Astrocyte (in vitro differentiated cells and primary cell): ENCODE data around the gene MORC2. TPM values are rescaled to one million over a fixed set of nuclear protein-coding genes. Genes with fewer than 3 reads are reported as not detected.

Experiments used
- DNase-seq: peaks from one replicate; pipeline ENCODE4 v3.0.0-alpha.2; 2010; ENCODE audit warnings: low read depth
- FAIRE-seq: peaks from 2 replicates; lab custom pipeline; 2011; peaks lifted over from hg19 to GRCh38; lab: Jason Lieb, UNC
- H2AFZ ChIP-seq: 2 replicates; pipeline ENCODE4 v1.6.0; 2012; ENCODE audit warnings: low read depth, low read length, inconsistent platforms
- H3K27ac ChIP-seq: 2 replicates; pipeline ENCODE4 v1.5.1; 2011; ENCODE audit warnings: low read depth, low read length, inconsistent platforms
- H3K27me3 ChIP-seq: 2 replicates; pipeline ENCODE4 v1.6.0; 2011; ENCODE audit warnings: low read length, inconsistent platforms; ENCODE audit not compliant: insufficient read depth
- H3K36me3 ChIP-seq: 2 replicates; pipeline ENCODE4 v1.5.1; 2011; ENCODE audit warnings: low read length, inconsistent platforms; ENCODE audit not compliant: insufficient read depth
- H3K4me1 ChIP-seq: 2 replicates; pipeline ENCODE4 v1.5.1; 2011; ENCODE audit warnings: low read length, inconsistent platforms; ENCODE audit not compliant: insufficient read depth
- H3K4me2 ChIP-seq: 2 replicates; pipeline ENCODE4 v1.6.0; 2012; ENCODE audit warnings: low read length, inconsistent platforms
- H3K4me3 ChIP-seq: 2 replicates; pipeline ENCODE4 v1.5.1; 2011; ENCODE audit warnings: low read depth, mild to moderate bottlenecking, low read length, inconsistent platforms; ENCODE audit not compliant: insufficient read depth
- H3K79me2 ChIP-seq: 2 replicates; pipeline ENCODE4 v1.6.0; 2012; ENCODE audit warnings: mild to moderate bottlenecking, low read length, inconsistent platforms; ENCODE audit not compliant: insufficient read depth
- H3K9ac ChIP-seq: 2 replicates; pipeline ENCODE4 v1.6.0; 2012; ENCODE audit warnings: mild to moderate bottlenecking, low read length, inconsistent platforms
- H3K9me3 ChIP-seq: 2 replicates; pipeline ENCODE4 v1.5.1; 2012; ENCODE audit warnings: low read depth, mild to moderate bottlenecking, low read length, inconsistent platforms; ENCODE audit not compliant: insufficient read depth
- H4K20me1 ChIP-seq: 2 replicates; pipeline ENCODE4 v1.6.0; 2012; ENCODE audit warnings: low read length, inconsistent platforms; ENCODE audit not compliant: insufficient read depth
- H3K27ac Mint-ChIP-seq: one replicate; pipeline ENCODE4 v1.8.0; 2021; ENCODE audit warnings: mild to moderate bottlenecking, mixed read lengths; ENCODE audit not compliant: unreplicated experiment
- H3K27me3 Mint-ChIP-seq: one replicate; pipeline ENCODE4 v1.8.0; 2021; ENCODE audit warnings: low read depth, mixed read lengths; ENCODE audit not compliant: unreplicated experiment
- H3K36me3 Mint-ChIP-seq: one replicate; pipeline ENCODE4 v1.8.0; 2021; ENCODE audit warnings: low read depth, mixed read lengths; ENCODE audit not compliant: unreplicated experiment
- H3K4me1 Mint-ChIP-seq: one replicate; pipeline ENCODE4 v1.8.0; 2021; ENCODE audit warnings: low read depth, mixed read lengths; ENCODE audit not compliant: unreplicated experiment
- H3K4me3 Mint-ChIP-seq: one replicate; pipeline ENCODE4 v1.8.0; 2021; ENCODE audit warnings: mild to moderate bottlenecking, moderate library complexity, mixed read lengths; ENCODE audit not compliant: unreplicated experiment
- H3K9me3 Mint-ChIP-seq: one replicate; pipeline ENCODE4 v1.8.0; 2021; ENCODE audit warnings: mild to moderate bottlenecking, mixed read lengths; ENCODE audit not compliant: unreplicated experiment
- EZH2 ChIP-seq: IDR thresholded peaks from 2 replicates; pipeline ENCODE4 v1.6.1; 2012; ENCODE audit warnings: mild to moderate bottlenecking, low read length, inconsistent platforms; ENCODE audit not compliant: insufficient read depth
- total RNA-seq: library from RNA; stranded (reverse); gene quantifications from 2 replicates; pipeline ENCODE4 v1.2.1, GENCODE V29; 2021
- TF ChIP-seq, protein P1 (sequence below): IDR thresholded peaks from 2 replicates; pipeline ENCODE4 v1.5.1; 2011; ENCODE audit warnings: low read depth, mild to moderate bottlenecking, inconsistent platforms, low read length, moderate library complexity; ENCODE audit not compliant: insufficient read depth

Gene MORC2
- total RNA-seq, 1 donor from 2014 or later: 45.9 TPM

- H3K27me3 ChIP-seq: no peaks in the 10 kb centered on the region
- H3K36me3 ChIP-seq: peaks cover 8% of the 10 kb centered on the region
- H3K4me2 ChIP-seq: no peak overlapping the region
- Mint-ChIP-seq H3K27ac (no peak overlapping the region), H3K27me3 (no peaks in the 10 kb centered on the region), H3K4me1 (no peaks in the 10 kb centered on the region), H3K4me3 (no peak overlapping the region), H3K36me3 (no peaks in the 10 kb centered on the region), H3K9me3 (no peaks in the 10 kb centered on the region)
- no peak overlapping the region for H3K9ac ChIP-seq
- H2AFZ ChIP-seq: no peak overlapping the region
- no peaks in the 10 kb centered on the region for H3K9me3 ChIP-seq
- no peak for DNase-seq
- TF ChIP-seq, protein P1, sequence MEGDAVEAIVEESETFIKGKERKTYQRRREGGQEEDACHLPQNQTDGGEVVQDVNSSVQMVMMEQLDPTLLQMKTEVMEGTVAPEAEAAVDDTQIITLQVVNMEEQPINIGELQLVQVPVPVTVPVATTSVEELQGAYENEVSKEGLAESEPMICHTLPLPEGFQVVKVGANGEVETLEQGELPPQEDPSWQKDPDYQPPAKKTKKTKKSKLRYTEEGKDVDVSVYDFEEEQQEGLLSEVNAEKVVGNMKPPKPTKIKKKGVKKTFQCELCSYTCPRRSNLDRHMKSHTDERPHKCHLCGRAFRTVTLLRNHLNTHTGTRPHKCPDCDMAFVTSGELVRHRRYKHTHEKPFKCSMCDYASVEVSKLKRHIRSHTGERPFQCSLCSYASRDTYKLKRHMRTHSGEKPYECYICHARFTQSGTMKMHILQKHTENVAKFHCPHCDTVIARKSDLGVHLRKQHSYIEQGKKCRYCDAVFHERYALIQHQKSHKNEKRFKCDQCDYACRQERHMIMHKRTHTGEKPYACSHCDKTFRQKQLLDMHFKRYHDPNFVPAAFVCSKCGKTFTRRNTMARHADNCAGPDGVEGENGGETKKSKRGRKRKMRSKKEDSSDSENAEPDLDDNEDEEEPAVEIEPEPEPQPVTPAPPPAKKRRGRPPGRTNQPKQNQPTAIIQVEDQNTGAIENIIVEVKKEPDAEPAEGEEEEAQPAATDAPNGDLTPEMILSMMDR: no peak
- no peak for TF ChIP-seq EZH2
- H3K4me3 ChIP-seq: no peak overlapping the region
- H3K27ac ChIP-seq: no peak overlapping the region
- FAIRE-seq: no peak
- H3K4me1 ChIP-seq: peaks cover 2% of the 10 kb centered on the region
- no peaks in the 10 kb centered on the region for H4K20me1 ChIP-seq
- H3K79me2 ChIP-seq: no peaks in the 10 kb centered on the region
Measured at GRCh38 chr22:30919973-30920372, 48.6 kb downstream of the MORC2 start.

DNA sequence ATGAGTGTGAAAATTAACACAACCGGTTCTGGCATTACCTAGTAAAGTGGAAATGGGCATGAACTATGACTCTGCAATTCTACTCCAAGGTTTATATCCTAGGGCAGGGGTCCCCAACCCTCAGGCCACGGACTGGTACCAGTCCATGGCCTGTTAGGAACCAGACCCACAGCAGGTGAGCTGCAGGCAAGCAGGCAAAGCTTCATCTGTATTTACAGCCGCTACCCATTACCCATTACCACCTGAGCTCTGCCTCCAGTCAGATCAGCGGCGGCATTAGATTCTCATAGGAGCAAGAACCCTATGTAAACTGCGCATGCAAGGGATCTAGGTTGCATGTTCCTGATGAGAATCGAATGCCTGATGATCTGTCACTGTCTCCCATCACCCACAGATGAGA is 49.8 kb downstream of the MORC2 start:
- peaks cover 2% of the 10 kb centered on the region for H3K36me3 Mint-ChIP-seq
- TF ChIP-seq, protein P1: no peak
- no peak for TF ChIP-seq EZH2
- H3K4me3 Mint-ChIP-seq: no peak overlapping the region
- H3K4me2 ChIP-seq: no peak overlapping the region
- no peaks in the 10 kb centered on the region for H3K9me3 ChIP-seq
- no peak overlapping the region for H3K4me3 ChIP-seq
- H3K9ac ChIP-seq: no peak overlapping the region
- H4K20me1 ChIP-seq: no peaks in the 10 kb centered on the region
- DNase-seq (no peak), FAIRE-seq (no peak)
- no peaks in the 10 kb centered on the region for H3K36me3 ChIP-seq
- H3K27ac Mint-ChIP-seq: no peak overlapping the region
- no peaks in the 10 kb centered on the region for H3K9me3 Mint-ChIP-seq
- no peaks in the 10 kb centered on the region for H3K27me3 ChIP-seq
- no peaks in the 10 kb centered on the region for H3K4me1 Mint-ChIP-seq
- H3K27me3 Mint-ChIP-seq: no peaks in the 10 kb centered on the region
- no peak overlapping the region for H3K27ac ChIP-seq
- peaks cover 2% of the 10 kb centered on the region for H3K4me1 ChIP-seq
- no peak overlapping the region for H2AFZ ChIP-seq
- H3K79me2 ChIP-seq: no peaks in the 10 kb centered on the region

DNA sequence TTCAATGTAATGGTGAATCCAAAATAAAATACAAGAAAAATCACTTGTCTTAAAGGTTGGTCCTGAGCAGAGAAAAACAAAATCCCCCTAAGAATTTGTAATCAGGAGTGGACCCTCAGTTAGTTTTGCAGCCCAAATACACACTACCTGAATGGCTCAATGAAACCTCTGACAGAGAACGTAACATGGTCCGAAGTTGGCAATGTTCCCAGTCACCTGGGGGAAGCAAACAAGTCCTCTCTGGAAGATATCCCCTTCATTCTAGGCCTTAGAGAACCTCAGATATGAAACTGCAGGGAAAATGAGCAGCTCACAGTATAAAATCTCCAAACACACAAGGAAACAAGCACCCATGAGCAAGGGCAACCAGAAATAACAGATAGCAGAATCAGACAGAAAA is 58.2 kb downstream of the MORC2 start:
- FAIRE-seq: no peak
- H3K4me3 Mint-ChIP-seq: no peak overlapping the region
- H3K9me3 Mint-ChIP-seq: no peaks in the 10 kb centered on the region
- no peak overlapping the region for H2AFZ ChIP-seq
- H4K20me1 ChIP-seq: no peaks in the 10 kb centered on the region
- no peaks in the 10 kb centered on the region for H3K9me3 ChIP-seq
- TF ChIP-seq, protein P1: no peak
- no peak for TF ChIP-seq EZH2
- no peak overlapping the region for H3K27ac ChIP-seq
- no peaks in the 10 kb centered on the region for H3K27me3 ChIP-seq
- no peak overlapping the region for H3K4me3 ChIP-seq
- no peak overlapping the region for H3K27ac Mint-ChIP-seq
- H3K27me3 Mint-ChIP-seq: no peaks in the 10 kb centered on the region
- H3K4me1 Mint-ChIP-seq: no peaks in the 10 kb centered on the region
- DNase-seq: no peak
- no peaks in the 10 kb centered on the region for H3K4me1 ChIP-seq
- H3K36me3 ChIP-seq: no peaks in the 10 kb centered on the region
- H3K36me3 Mint-ChIP-seq: peaks cover 13% of the 10 kb centered on the region
- H3K9ac ChIP-seq: no peak overlapping the region
- H3K4me2 ChIP-seq: no peak overlapping the region
- no peaks in the 10 kb centered on the region for H3K79me2 ChIP-seq
